ENCODE measurements around the gene MYBL2.

MYBL2 gene

DNA sequence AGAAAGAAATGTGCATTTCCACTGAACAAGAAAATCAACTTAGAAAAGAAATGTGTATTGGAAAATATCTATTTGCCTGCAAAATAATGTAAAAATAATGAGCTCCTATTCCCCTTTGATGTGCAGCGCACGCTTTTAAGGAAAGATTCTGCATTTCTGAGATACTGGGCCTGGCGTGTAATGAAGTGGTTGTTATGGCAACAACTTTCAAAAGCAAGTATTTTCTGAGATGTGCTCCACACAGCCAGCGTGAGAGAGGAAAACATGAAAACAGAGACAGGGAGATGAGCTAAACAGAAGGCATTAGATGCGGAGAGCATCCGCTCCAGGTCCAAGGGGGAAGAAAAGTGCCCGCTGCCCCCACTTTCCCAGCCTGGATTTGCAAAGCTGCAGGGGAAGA, 99.0 kb downstream of the MYBL2 start:
- Mint-ChIP-seq H3K9me3 (ENCODE audit: low read depth) (no peaks in the 10 kb centered on the region), H3K4me3 (no peak overlapping the region), H3K27ac (no peak overlapping the region), H3K36me3 (no peaks in the 10 kb centered on the region), H3K4me1 (ENCODE audit: low read depth) (no peaks in the 10 kb centered on the region), H3K27me3 (peaks cover 3% of the 10 kb centered on the region)

All from activated naive CD8-positive, alpha-beta T cell (primary cell).